Measurements from ENCODE around the gene NACC2. TPM values are rescaled to one million over a fixed set of nuclear protein-coding genes. Genes with fewer than 3 reads are reported as not detected.
A peak's percentile ranks its signal among the peaks of the same experiment; 100 is the strongest.

NACC2 gene
- total RNA-seq, 2 experiments from 2014 or later = 5.3 to 5.6 TPM

DNA sequence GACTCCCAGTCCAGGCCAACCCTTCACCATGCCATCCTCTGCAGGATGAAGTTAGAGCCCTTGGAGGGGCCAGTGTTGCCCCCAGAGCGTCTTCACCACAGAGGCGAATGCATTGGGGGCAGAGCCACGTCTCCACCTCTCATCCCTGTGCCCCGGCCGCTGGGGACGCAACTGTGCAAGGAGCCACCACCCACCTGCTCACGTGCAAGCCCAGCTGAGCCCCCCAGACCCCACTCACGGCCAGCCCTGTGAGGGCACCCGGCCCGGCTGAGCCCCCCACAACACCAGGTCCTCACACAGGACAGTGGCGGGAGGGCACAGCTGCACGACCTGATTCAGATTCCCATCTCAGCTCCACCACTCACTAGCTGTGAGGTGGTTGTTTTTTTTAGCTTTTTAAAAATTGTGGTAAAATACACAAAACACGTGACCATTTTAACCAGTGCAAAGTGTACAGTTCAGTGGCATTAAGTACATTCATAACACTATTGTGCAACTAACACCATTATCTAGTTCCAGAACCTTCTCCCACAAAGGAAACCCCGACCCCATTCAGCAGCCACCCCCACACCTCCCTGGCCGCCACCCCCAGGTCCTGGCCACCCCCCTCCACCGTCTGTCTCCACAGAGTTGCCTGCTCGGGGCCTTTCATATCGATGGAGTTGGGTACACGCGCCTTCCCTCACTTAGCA, 100.4 kb downstream of the NACC2 start:
- H3K4me3 Mint-ChIP-seq = no peak overlapping the region
- peaks cover 12% of the 10 kb centered on the region for H3K4me1 Mint-ChIP-seq
- no peaks in the 10 kb centered on the region for H3K36me3 Mint-ChIP-seq
- no peaks in the 10 kb centered on the region for H3K9me3 Mint-ChIP-seq
- no peak overlapping the region for H3K27ac Mint-ChIP-seq
- no peaks in the 10 kb centered on the region for H3K27me3 Mint-ChIP-seq
- DNase-seq = no peak

DNA sequence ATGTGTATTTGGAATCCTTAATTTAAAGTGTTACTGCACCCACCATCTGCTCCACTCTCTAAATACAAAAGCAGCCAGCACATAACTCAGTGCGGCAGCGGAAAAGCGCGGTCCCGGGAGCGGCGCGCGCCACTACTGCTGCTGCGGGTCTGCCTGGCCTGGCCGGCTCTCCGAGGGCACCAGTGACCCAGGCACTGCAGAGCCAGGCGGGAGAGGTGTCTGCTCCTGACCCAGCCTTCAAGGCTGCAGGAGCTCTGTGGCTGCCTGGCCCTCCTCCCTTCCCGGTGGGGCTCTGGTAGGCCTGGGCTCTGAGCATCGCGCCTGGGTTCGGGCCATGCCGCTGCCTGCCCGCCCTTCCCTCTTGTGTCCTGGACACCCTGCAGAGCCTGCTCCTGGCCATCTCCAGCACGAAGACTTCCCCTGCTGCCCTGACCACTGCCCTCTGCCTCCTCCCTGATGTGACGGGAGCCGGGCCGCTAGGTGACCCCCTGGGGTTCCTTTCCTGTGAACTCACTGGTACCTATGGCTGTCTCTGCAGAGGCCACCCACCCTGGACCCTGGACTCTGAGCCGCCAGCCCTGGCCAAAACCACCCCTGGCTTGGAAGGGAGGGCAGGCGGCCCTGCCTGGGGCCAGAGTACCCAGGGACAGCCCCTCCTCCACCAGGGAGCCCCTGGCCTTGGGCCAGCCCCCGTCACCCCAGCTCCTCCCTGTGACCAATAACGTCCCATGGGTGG, 101.2 kb downstream of the NACC2 start:
- Mint-ChIP-seq H3K4me3 (no peak overlapping the region), H3K9me3 (no peaks in the 10 kb centered on the region), H3K27me3 (no peaks in the 10 kb centered on the region), H3K4me1 (peaks cover 13% of the 10 kb centered on the region), H3K27ac (no peak overlapping the region), H3K36me3 (no peaks in the 10 kb centered on the region)
- no peak for DNase-seq

DNA sequence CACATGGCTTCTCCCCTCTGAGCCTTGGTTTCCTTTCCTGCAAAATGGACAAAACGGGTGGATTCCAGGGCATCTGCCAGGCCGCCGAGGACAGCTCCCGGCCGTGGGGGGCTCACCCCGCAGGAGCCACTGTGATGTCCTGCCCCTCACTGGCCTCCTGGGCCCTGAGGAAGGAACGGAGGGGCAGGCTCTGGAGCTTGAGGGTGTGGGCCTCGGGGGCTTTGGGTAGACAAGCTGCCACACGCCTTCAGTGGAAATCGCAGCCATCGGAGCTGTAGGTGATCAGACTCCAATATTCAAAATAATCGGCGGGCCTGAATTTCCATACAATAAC, 101.7 kb downstream of the NACC2 start:
- H3K36me3 Mint-ChIP-seq = no peaks in the 10 kb centered on the region
- H3K4me1 Mint-ChIP-seq = peaks cover 13% of the 10 kb centered on the region
- no peak for DNase-seq
- H3K9me3 Mint-ChIP-seq = no peaks in the 10 kb centered on the region
- H3K27ac Mint-ChIP-seq = no peak overlapping the region
- no peak overlapping the region for H3K4me3 Mint-ChIP-seq
- H3K27me3 Mint-ChIP-seq = no peaks in the 10 kb centered on the region

DNA sequence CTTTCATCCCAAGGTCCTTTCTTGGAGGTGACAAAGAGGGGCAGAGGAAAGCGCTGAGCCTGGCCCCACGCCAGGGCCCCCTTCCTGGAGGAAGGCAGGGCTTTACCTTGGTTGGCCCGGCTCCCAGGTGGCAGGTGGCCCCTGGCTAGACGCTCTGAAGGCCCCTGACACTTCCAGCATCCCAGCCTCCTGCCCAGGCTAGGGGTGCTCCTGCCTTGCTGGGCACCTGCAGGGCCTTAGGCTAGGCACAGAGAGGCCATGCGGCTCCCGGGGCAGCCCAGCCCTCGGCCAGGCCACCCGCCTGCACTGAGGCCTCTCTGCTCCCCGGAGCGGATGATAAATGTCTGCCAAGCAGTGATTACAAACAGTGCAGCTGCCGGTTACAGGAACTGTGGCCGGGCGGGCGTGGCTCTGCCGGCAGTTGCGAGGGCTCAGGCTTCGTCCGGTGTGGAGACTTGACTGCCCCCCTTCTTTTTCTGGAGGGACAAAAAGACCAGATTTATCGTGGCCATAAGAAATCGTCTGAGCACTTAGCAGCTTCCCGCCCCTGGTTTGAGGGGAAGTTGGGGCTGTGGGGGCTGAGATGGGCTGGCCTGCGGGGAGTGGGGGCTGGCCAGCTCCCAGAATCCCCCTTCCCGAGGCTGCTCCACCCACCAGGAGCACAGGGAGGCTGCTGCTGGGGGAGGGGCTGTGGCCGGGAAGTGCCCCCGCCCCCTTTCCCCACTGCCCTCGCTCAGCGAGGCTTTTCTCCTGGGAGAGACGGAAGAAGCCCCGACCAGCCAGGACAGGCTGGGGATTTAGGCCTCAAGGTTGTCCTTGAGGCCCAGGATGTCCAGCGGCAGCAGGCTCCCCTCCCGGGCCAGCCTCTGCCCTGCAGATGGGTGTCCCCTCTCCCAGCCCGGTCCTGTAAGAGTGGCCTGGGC, 102.3 kb downstream of the NACC2 start:
- Mint-ChIP-seq H3K4me1 (peaks cover 13% of the 10 kb centered on the region), H3K36me3 (no peaks in the 10 kb centered on the region), H3K27me3 (no peaks in the 10 kb centered on the region), H3K4me3 (no peak overlapping the region), H3K27ac (no peak overlapping the region), H3K9me3 (no peaks in the 10 kb centered on the region)
- peak; percentile 35 for DNase-seq

DNA sequence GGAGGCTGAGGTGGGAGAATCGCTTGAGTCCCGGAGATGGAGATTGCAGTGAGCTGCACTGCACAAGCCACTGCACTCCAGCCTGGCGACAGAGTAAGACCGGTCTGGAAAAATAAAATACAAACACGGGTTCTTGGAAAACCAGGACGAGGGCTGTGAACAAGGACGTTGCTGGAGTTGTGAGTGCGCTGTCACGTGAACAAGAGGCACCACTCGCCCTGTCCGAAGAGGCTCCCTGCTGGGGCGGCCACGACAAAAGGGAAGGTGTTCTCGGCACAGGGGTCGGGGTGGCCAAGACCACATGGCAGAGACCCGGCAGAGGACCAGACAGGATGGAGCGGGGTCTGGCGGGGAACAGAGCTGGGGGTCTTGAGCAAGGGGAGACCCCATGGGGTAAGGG, 103.3 kb downstream of the NACC2 start:
- H3K36me3 Mint-ChIP-seq = no peaks in the 10 kb centered on the region
- no peak overlapping the region for H3K4me3 Mint-ChIP-seq
- no peaks in the 10 kb centered on the region for H3K27me3 Mint-ChIP-seq
- no peak for DNase-seq
- H3K27ac Mint-ChIP-seq = no peak overlapping the region
- peaks cover 13% of the 10 kb centered on the region for H3K4me1 Mint-ChIP-seq
- H3K9me3 Mint-ChIP-seq = no peaks in the 10 kb centered on the region

DNA sequence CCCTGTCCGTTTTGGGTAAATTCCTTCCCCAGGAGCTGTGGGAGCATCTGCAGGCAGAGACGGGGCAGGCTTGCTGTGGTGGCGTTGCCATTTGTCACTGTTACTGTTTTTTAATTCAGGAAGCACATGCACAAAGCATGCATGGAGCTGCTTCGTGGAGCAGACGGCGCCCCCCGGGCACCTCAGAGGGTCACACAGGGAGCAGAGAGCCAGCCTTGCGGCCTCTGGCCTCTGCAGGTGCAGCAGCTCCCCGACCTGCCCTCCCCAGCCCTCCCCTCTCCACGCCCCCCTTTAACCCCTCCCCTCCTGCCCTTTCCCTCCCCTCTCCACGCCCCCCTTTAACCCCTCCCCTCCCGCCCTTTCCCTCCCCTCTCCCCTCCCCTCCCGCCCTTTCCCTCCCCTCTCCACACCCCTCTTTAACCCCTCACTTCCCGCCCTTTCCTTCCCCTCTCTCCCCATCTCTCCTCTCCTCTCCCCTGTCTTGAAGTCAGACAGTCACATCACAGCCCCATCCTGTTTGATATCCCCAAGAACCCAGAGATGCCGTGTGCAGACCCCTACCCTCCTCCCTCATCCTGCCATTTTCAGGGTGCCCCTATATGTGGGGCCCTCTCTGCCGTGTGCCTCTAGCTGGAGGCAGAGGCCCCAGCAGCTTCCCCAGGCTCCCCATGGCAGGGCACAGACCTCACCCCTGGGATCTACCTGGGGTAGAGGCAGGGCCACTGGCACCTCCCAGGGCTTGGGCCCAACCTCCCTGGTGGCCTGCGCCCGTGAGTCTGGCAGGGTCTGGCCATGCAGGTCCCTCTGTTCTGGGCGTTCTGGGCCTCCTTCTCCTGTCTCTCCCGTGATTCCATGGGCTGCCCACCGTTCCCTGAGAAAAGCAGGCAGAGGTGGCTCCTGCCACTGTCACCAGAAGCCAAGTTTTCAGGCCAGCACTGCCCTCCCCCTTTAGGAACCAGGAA, 104.3 kb downstream of the NACC2 start:
- H3K9me3 Mint-ChIP-seq = no peaks in the 10 kb centered on the region
- no peak overlapping the region for H3K4me3 Mint-ChIP-seq
- H3K4me1 Mint-ChIP-seq = peaks cover 13% of the 10 kb centered on the region
- no peaks in the 10 kb centered on the region for H3K27me3 Mint-ChIP-seq
- peak; percentile 28 for DNase-seq
- no peak overlapping the region for H3K27ac Mint-ChIP-seq
- no peaks in the 10 kb centered on the region for H3K36me3 Mint-ChIP-seq

DNA sequence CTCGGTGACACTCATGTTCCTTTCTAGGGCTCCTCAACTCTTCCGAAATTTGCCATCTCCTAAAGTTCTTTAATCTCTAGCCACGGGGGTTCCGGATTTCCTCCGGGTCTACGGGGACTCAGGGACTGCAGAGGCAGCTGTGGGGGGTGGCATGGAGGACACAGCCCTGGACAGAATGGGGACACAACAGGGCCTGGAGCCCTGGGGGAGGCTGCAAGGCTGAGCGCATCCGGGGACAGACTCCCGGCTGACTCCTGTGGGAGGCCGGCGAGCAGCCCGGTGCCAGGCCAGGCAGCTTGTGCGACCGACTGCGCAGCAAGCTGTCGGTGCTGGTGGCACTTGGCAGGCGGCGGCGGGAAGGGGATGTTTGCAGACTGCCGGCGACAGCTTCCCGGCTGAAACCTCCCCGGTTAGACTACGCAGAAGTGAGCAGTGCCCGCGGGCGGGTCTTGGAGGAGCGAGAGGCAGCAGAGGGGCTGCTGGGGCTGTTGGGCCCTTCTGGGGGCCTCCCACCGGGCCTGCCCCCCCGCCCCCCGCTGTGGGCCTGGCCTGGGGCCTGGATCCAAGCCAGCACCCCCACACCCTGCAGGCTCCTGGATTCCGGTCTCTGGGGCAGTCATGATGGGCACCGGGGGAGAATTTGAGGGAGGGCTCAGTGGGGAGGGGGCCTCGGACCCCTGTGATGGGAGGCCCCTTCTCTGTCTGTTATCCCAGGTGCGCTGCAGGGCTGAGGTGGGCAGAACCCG, 105.2 kb downstream of the NACC2 start:
- DNase-seq = peak; percentile 29
- Mint-ChIP-seq H3K36me3 (no peaks in the 10 kb centered on the region), H3K4me1 (peaks cover 13% of the 10 kb centered on the region), H3K4me3 (no peak overlapping the region), H3K27ac (no peak overlapping the region), H3K27me3 (no peaks in the 10 kb centered on the region), H3K9me3 (no peaks in the 10 kb centered on the region)

DNA sequence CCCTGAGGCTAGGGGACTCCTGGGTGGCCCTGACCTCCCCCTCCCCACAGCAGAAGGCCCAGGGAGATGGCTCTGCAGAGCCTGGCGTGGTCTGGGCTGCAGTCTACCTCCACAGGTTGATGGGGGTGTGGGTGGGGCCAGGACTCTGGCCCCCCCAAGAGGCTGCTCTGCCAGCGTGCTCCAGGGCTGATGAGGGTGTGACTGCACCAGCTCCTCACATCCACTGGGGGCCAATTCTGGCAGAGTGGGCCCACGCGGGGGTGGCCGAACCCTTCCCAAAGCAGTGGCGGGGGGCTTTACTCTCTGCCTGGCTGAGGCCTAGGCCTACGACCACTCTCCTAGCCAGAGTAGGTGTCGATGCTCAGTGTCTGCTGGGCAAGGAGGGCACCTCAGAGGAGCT, 105.9 kb downstream of the NACC2 start:
- H3K4me1 Mint-ChIP-seq = peaks cover 12% of the 10 kb centered on the region

DNA sequence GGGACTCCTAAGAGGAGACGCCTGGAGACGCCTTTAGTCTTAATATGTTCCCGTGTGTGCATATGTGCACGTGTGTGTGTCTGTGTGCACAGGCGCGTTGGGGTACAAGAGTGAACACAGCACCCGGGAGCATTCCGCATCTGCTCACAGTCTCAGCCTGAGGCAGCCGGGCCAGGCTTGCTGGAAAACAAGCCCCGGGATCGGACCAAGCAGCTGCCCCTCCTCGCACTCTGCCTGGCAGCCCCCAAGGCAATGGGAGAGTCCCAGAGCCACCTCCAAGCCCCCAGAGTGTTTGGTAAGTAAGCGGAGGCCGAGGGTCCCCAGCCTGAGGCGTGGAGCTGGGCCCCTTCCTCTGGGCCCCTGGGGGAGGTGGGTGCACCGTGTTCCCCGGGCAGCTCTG, 106.6 kb downstream of the NACC2 start:
- Mint-ChIP-seq H3K4me3 (no peak overlapping the region), H3K27me3 (no peaks in the 10 kb centered on the region), H3K36me3 (no peaks in the 10 kb centered on the region), H3K27ac (no peak overlapping the region), H3K4me1 (peaks cover 12% of the 10 kb centered on the region), H3K9me3 (no peaks in the 10 kb centered on the region)
- no peak for DNase-seq

More for the DNA sequence above, 105.9 kb downstream of the NACC2 start:
- Mint-ChIP-seq H3K27me3 (no peaks in the 10 kb centered on the region), H3K4me3 (no peak overlapping the region), H3K9me3 (no peaks in the 10 kb centered on the region), H3K27ac (no peak overlapping the region), H3K36me3 (no peaks in the 10 kb centered on the region)
- no peak for DNase-seq

DNA sequence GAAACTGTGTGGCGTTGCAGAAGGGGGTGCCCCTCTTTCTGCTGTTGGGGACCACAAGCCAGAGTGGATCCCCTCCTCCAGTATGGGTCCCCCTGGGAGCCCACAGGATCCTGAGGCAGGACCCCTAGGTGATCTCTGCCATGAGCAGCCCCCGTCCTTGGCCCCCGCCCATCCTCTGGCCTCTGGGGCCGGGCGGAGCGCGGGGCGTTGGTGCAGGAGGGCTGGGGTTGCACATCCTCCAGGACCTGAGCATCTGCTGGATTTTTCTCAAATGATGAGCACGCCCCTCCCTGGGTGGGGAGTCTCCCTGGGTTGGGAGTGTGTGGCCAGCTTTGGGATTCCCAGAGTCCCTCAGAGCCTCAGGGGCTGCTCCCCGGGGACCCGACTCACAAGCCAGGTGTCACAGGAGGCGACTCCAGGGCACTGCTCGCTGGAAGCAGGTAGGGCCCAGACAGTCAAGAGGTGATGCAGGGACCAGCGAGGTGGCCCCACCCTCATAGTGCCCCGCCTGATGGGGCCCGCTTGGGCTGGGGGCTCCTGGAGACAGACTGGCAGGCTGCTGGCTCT, 107.2 kb downstream of the NACC2 start:
- H3K4me3 Mint-ChIP-seq = no peak overlapping the region
- H3K27ac Mint-ChIP-seq = no peak overlapping the region
- H3K36me3 Mint-ChIP-seq = no peaks in the 10 kb centered on the region
- no peak for DNase-seq
- no peaks in the 10 kb centered on the region for H3K27me3 Mint-ChIP-seq
- no peaks in the 10 kb centered on the region for H3K9me3 Mint-ChIP-seq
- peaks cover 12% of the 10 kb centered on the region for H3K4me1 Mint-ChIP-seq

DNA sequence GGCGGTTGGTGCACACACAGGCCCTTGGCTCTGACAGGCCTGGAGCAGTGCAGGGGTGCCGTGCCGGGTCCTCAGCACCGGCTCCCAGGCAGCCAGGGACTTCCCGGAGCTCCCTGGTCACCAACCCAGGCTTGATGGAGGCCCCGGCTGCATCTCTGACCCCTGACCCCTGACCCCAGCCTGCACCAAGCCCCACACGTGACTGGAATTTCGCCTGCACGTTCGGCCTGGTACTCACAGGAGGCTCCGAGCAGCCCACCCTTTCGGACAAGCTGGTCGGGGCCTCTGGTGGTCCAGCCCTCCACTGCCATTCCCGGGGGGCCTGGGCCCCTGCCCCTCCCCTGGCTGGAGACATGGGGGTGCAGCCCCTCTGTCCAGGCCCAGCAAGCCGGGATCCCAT, 108.5 kb downstream of the NACC2 start:
- H3K27ac Mint-ChIP-seq = no peak overlapping the region
- H3K4me1 Mint-ChIP-seq = peaks cover 5% of the 10 kb centered on the region
- no peaks in the 10 kb centered on the region for H3K36me3 Mint-ChIP-seq
- H3K9me3 Mint-ChIP-seq = no peaks in the 10 kb centered on the region
- DNase-seq = no peak
- no peak overlapping the region for H3K4me3 Mint-ChIP-seq
- H3K27me3 Mint-ChIP-seq = no peaks in the 10 kb centered on the region

DNA sequence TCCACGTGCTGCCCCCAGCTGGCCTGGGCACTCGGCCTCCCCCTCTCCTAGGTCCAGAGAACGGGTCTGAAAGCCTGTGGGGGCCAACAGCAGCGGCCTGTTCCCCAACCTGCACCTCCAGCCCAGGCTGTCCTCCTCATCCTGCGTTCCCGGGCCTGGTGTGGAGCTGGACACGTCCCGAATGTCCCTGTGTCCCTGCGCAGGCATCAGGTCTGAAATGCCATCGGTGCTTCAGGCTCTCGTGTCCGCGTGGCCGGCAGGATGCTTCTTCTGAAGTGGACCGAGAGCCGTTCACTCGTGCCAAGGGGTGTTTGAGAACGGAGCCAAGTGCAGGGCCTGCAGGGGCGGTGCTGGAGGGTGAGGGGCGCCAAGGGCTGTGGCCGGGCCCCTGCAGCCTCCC, 109.2 kb downstream of the NACC2 start:
- no peaks in the 10 kb centered on the region for H3K36me3 Mint-ChIP-seq
- H3K27me3 Mint-ChIP-seq = no peaks in the 10 kb centered on the region
- no peak for DNase-seq
- no peak overlapping the region for H3K4me3 Mint-ChIP-seq
- peaks cover 4% of the 10 kb centered on the region for H3K4me1 Mint-ChIP-seq
- H3K27ac Mint-ChIP-seq = no peak overlapping the region
- no peaks in the 10 kb centered on the region for H3K9me3 Mint-ChIP-seq

DNA sequence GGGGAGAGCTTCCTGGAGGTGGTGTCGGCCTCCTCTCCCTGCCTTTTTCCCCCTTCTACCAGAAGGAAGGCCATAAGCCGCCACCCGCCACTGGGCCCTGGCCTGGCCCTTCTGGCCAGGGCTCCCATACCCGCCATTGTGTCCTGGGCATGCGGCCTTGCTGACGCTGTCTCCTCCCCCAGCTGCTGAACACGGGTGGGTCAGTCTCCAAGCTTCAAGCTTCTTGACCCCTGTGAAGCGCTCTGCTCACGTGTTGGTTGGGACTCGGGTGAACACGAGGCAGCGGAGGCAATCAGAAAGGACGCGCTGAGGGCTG, 109.7 kb downstream of the NACC2 start:
- Mint-ChIP-seq H3K4me3 (no peak overlapping the region), H3K27ac (no peak overlapping the region), H3K27me3 (no peaks in the 10 kb centered on the region), H3K36me3 (no peaks in the 10 kb centered on the region), H3K4me1 (peaks cover 4% of the 10 kb centered on the region), H3K9me3 (no peaks in the 10 kb centered on the region)
- no peak for DNase-seq
